ENCODE data around the gene ANKRD29.
"Not testable (repeated sequence)": the region's sequence is repeated elsewhere in the genome, so short reads cannot be mapped to it uniquely, and the experiment has no call there.

Gene ANKRD29

DNA sequence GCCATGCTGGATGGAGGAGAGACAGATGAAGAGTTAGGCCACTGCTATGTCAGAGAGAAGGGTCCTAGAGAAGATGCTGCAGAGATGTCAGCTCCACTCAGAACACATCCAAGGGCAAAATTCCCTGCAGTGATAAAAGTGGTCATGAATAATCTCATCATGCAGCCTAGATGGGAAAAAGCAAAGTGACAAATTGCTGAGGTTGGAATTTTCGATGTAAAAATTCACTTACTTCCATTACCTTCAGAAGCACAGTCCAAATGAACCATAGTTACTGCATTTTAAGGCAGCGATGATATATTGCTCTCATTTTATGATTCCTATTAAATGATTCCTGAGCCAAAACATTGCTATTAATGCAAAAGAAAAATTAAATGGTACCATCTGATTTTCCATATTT is 16.4 kb downstream of the ANKRD29 start:
- H3K9me3 ChIP-seq (ENCODE audit: control insufficient read depth, insufficient read depth, low read length) = no peaks in the 10 kb centered on the region
- H3K36me3 ChIP-seq (ENCODE audit: control insufficient read depth, insufficient read depth, low read length) = no peaks in the 10 kb centered on the region; the same call in none of the 2 replicates
- no peak for DNase-seq (ENCODE audit: low read depth, low spot score)
- H3K27me3 ChIP-seq (ENCODE audit: control insufficient read depth, insufficient read depth, low read length) = no peaks in the 10 kb centered on the region
- no peak overlapping the region for H3K4me3 ChIP-seq (ENCODE audit: low read length)
- H3K4me1 ChIP-seq (ENCODE audit: control insufficient read depth, insufficient read depth, low read length) = 0 out of 2 replicates have a peak, but pooled peaks cover 2% of the 10 kb centered on the region
- no peak overlapping the region for H3K27ac ChIP-seq (ENCODE audit: low read length)
- no CpG with 5 or more reads among the region's 2 CpGs for WGBS (ENCODE audit: insufficient coverage, insufficient read length)

DNA sequence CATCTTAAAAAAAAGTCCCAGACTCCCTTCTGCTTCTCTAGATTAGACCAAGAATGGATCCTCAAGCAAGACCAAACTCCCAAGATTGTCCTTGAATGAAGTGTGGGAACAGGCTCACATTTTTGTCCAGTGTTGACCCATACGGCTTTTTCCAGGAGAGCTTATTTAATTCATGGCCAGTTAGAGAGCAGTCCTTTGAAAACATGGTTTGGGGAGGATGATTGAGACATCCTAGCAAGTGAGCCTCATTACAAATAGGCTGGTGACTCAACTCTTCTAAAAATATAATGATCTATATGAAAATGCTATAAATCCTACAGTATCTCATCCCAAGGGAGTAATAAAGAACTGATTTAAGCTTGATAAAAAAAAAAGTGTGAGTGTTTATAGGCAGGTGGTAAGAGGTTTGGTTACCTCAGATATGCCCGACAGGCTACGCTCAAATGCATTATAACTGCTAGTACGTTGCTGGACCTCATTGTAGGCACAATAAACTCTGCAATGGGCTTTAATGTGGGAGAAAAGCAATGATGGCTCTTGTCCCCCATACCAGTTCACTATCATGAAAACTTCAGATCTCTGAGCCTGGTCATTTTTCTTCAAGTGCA is 17.0 kb downstream of the ANKRD29 start:
- H3K4me1 ChIP-seq (ENCODE audit: control insufficient read depth, insufficient read depth, low read length) = 0 out of 2 replicates have a peak, but pooled peaks cover 2% of the 10 kb centered on the region
- no peaks in the 10 kb centered on the region; the same call in none of the 2 replicates for H3K36me3 ChIP-seq (ENCODE audit: control insufficient read depth, insufficient read depth, low read length)
- H3K27ac ChIP-seq (ENCODE audit: low read length) = no peak overlapping the region
- no CpG with 5 or more reads among the region's 4 CpGs for WGBS (ENCODE audit: insufficient coverage, insufficient read length)
- H3K4me3 ChIP-seq (ENCODE audit: low read length) = no peak overlapping the region
- H3K9me3 ChIP-seq (ENCODE audit: control insufficient read depth, insufficient read depth, low read length) = no peaks in the 10 kb centered on the region
- no peaks in the 10 kb centered on the region for H3K27me3 ChIP-seq (ENCODE audit: control insufficient read depth, insufficient read depth, low read length)
- no peak for DNase-seq (ENCODE audit: low read depth, low spot score)

- Histone ChIP-seq H3K27me3 (ENCODE audit: control insufficient read depth, insufficient read depth, low read length) (no peaks in the 10 kb centered on the region), H3K4me1 (ENCODE audit: control insufficient read depth, insufficient read depth, low read length) (0 out of 2 replicates have a peak, but pooled peaks cover 1% of the 10 kb centered on the region), H3K4me3 (ENCODE audit: low read length) (no peak overlapping the region), H3K27ac (ENCODE audit: low read length) (no peak overlapping the region), H3K9me3 (ENCODE audit: control insufficient read depth, insufficient read depth, low read length) (no peaks in the 10 kb centered on the region), H3K36me3 (ENCODE audit: control insufficient read depth, insufficient read depth, low read length) (no peaks in the 10 kb centered on the region; the same call in none of the 2 replicates)
- no peak for DNase-seq (ENCODE audit: low read depth, low spot score)
- WGBS (ENCODE audit: insufficient coverage, insufficient read length) = no CpG with 5 or more reads among the region's 2 CpGs
These were observed 18.8 kb downstream of the ANKRD29 start for GRCh38 chr18:23643815-23644490.

GRCh38 chr18:23641937-23642666 is 20.6 kb downstream of the ANKRD29 start:
- Histone ChIP-seq H3K4me3 (ENCODE audit: low read length) (no peak overlapping the region), H3K27me3 (ENCODE audit: control insufficient read depth, insufficient read depth, low read length) (no peaks in the 10 kb centered on the region), H3K27ac (ENCODE audit: low read length) (no peak overlapping the region), H3K9me3 (ENCODE audit: control insufficient read depth, insufficient read depth, low read length) (no peaks in the 10 kb centered on the region), H3K4me1 (ENCODE audit: control insufficient read depth, insufficient read depth, low read length) (no peaks in the 10 kb centered on the region), H3K36me3 (ENCODE audit: control insufficient read depth, insufficient read depth, low read length) (no peaks in the 10 kb centered on the region; the same call in 1 of the 2 replicates)
- no peak for DNase-seq (ENCODE audit: low read depth, low spot score)
- no CpG with 5 or more reads among the region's 11 CpGs for WGBS (ENCODE audit: insufficient coverage, insufficient read length)

DNA sequence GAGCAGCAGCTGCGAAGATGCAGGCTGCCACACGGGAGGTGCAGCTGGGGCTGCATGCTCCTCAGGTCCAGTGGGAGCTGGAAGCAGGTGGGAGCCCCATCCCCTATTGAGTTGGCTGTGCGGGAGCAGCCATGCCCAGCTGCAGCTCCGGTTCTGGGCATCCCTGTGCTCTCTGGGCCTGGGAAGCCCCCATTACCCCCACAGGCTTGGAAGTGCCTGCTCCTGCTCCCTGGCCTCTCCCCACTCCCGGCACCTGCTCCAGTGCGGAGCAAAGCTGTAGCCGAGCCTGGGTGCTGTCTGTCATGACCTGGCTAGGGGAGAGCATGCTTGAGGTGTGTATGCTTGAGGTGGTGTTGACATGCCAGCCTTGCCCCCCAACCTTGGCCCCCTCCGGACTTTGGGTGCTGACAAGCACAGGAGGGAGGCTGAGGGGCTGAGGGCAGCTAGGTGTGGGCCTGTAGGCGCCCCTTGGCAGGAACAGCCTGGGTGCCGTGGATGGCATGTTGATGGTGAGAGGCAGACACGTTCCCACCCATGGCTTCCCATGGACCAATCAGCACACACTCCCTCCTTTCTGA is 21.5 kb downstream of the ANKRD29 start:
- no CpG with 5 or more reads among the region's 11 CpGs for WGBS (ENCODE audit: insufficient coverage, insufficient read length)
- Histone ChIP-seq H3K27ac (ENCODE audit: low read length) (no peak overlapping the region), H3K4me3 (ENCODE audit: low read length) (no peak overlapping the region), H3K27me3 (ENCODE audit: control insufficient read depth, insufficient read depth, low read length) (no peaks in the 10 kb centered on the region), H3K4me1 (ENCODE audit: control insufficient read depth, insufficient read depth, low read length) (no peaks in the 10 kb centered on the region), H3K36me3 (ENCODE audit: control insufficient read depth, insufficient read depth, low read length) (no peaks in the 10 kb centered on the region; the same call in 1 of the 2 replicates), H3K9me3 (ENCODE audit: control insufficient read depth, insufficient read depth, low read length) (no peaks in the 10 kb centered on the region)
- no peak for DNase-seq (ENCODE audit: low read depth, low spot score)

GRCh38 chr18:23640052-23640451 is 22.7 kb downstream of the ANKRD29 start:
- no peak for DNase-seq (ENCODE audit: low read depth, low spot score)
- no peak overlapping the region for H3K27ac ChIP-seq (ENCODE audit: low read length)
- H3K9me3 ChIP-seq (ENCODE audit: control insufficient read depth, insufficient read depth, low read length) = no peaks in the 10 kb centered on the region
- no CpG with 5 or more reads among the region's 2 CpGs for WGBS (ENCODE audit: insufficient coverage, insufficient read length)
- no peaks in the 10 kb centered on the region; the same call in 1 of the 2 replicates for H3K36me3 ChIP-seq (ENCODE audit: control insufficient read depth, insufficient read depth, low read length)
- no peak overlapping the region for H3K4me3 ChIP-seq (ENCODE audit: low read length)
- H3K4me1 ChIP-seq (ENCODE audit: control insufficient read depth, insufficient read depth, low read length) = no peaks in the 10 kb centered on the region
- no peaks in the 10 kb centered on the region for H3K27me3 ChIP-seq (ENCODE audit: control insufficient read depth, insufficient read depth, low read length)

DNA sequence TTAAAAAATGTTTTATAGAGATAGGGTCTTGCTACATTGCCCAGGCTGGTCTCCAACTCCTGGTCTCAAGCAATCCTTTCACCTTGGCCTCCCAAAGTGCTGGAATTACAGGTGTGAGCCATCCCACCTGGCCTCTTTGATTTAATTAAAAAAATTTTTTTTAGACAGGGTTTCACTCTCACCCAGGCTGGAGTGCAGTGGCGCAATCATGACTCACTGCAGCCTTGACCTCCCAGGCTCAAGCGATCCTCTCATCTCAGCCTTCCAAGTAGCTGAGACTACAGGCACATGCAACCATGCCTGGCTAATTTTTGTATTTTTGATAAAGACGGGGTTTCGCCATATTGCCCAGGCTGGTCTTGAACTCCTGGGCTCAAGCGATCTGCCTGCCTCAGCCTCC is 26.3 kb downstream of the ANKRD29 start:
- no CpG with 5 or more reads among the region's 5 CpGs for WGBS (ENCODE audit: insufficient coverage, insufficient read length)

DNA sequence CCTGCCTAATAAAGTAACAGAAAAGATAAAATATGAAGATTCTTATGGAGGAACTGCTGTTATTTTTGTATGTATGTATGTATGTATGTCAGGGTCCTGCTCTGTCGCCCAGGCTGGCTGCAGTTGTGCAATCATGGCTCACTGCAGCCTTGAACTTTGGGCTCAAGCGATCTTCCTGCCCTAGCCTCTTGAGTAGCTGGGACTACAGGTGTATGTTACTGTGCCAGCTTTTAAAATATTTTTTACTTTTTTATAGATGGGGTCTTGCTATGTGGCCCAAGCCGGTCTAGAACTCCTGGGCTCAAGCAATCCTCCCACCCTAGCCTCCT is 26.7 kb downstream of the ANKRD29 start:
- DNase-seq (ENCODE audit: low read depth, low spot score) = no peak
- no CpG with 5 or more reads among the region's 3 CpGs for WGBS (ENCODE audit: insufficient coverage, insufficient read length)
- Histone ChIP-seq H3K4me1 (ENCODE audit: control insufficient read depth, insufficient read depth, low read length) (no peaks in the 10 kb centered on the region), H3K4me3 (ENCODE audit: low read length) (no peak overlapping the region), H3K9me3 (ENCODE audit: control insufficient read depth, insufficient read depth, low read length) (no peaks in the 10 kb centered on the region), H3K27ac (ENCODE audit: low read length) (no peak overlapping the region), H3K36me3 (ENCODE audit: control insufficient read depth, insufficient read depth, low read length) (no peaks in the 10 kb centered on the region; the same call in 1 of the 2 replicates), H3K27me3 (ENCODE audit: control insufficient read depth, insufficient read depth, low read length) (no peaks in the 10 kb centered on the region)

More for the DNA sequence above, 26.3 kb downstream of the ANKRD29 start:
- H3K9me3 ChIP-seq (ENCODE audit: control insufficient read depth, insufficient read depth, low read length); H3K4me3 ChIP-seq (ENCODE audit: low read length); H3K36me3 ChIP-seq (ENCODE audit: control insufficient read depth, insufficient read depth, low read length); H3K27me3 ChIP-seq (ENCODE audit: control insufficient read depth, insufficient read depth, low read length); H3K4me1 ChIP-seq (ENCODE audit: control insufficient read depth, insufficient read depth, low read length); H3K27ac ChIP-seq (ENCODE audit: low read length); DNase-seq (ENCODE audit: low read depth, low spot score): not testable (repeated sequence)

DNA sequence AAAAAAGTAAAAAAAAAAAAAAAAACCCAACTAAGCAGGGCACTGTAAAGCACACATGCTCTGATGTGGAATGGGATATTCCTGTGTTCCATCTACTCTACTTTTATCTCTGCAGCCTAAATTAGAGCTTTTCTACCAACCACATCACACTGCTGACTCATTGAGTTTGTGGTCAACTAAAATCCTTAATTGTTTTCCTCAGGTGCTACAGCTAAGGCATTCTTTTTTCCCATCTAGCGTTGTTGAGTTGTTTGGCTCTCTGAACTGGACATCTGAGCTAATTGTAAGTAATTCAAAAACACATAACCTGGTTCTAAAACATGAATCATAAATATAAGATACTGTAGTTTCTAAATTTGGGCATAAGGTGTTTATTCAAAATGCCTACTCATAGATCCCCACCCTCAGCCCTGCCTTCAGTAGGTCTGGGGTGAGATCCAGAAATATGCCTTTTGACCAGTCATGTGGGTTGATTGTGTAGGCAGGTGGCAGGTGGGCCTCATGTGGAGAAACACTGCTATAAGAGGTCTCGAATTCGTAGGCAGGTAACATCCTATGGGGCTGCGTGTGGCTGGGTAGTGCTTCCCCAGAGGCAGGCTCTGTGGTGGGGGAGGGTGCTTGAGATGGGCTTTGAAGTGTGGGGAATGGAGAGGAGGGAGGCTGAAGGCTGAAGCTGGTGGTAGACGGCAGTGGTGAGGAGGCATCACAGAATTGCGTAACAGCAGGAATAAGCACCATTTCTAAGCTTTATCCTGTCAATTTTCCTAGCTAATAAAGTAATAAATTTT is 27.2 kb downstream of the ANKRD29 start:
- H3K4me3 ChIP-seq (ENCODE audit: low read length) = no peak overlapping the region
- no peaks in the 10 kb centered on the region for H3K27me3 ChIP-seq (ENCODE audit: control insufficient read depth, insufficient read depth, low read length)
- WGBS (ENCODE audit: insufficient coverage, insufficient read length) = no CpG with 5 or more reads among the region's 6 CpGs
- no peaks in the 10 kb centered on the region for H3K4me1 ChIP-seq (ENCODE audit: control insufficient read depth, insufficient read depth, low read length)
- no peaks in the 10 kb centered on the region for H3K9me3 ChIP-seq (ENCODE audit: control insufficient read depth, insufficient read depth, low read length)
- H3K36me3 ChIP-seq (ENCODE audit: control insufficient read depth, insufficient read depth, low read length) = no peaks in the 10 kb centered on the region
- no peak overlapping the region for H3K27ac ChIP-seq (ENCODE audit: low read length)
- DNase-seq (ENCODE audit: low read depth, low spot score) = no peak

- Histone ChIP-seq H3K9me3 (ENCODE audit: control insufficient read depth, insufficient read depth, low read length) (no peaks in the 10 kb centered on the region), H3K36me3 (ENCODE audit: control insufficient read depth, insufficient read depth, low read length) (no peaks in the 10 kb centered on the region), H3K27me3 (ENCODE audit: control insufficient read depth, insufficient read depth, low read length) (no peaks in the 10 kb centered on the region), H3K4me1 (ENCODE audit: control insufficient read depth, insufficient read depth, low read length) (no peaks in the 10 kb centered on the region), H3K4me3 (ENCODE audit: low read length) (no peak overlapping the region), H3K27ac (ENCODE audit: low read length) (no peak overlapping the region)
- WGBS (ENCODE audit: insufficient coverage, insufficient read length) = no CpG with 5 or more reads among the region's 3 CpGs
- no peak for DNase-seq (ENCODE audit: low read depth, low spot score)
These were observed 28.0 kb downstream of the ANKRD29 start for GRCh38 chr18:23634692-23635091.

Measured in iPS DF 6.9 (cell line).